Skin of body (tissue), 2 donors: ENCODE measurements around the gene TRIM46. TPM values are rescaled to one million over a fixed set of nuclear protein-coding genes. Genes with fewer than 3 reads are reported as not detected.
"Not testable (repeated sequence)": the region's sequence is repeated elsewhere in the genome, so short reads cannot be mapped to it uniquely, and the experiment has no call there.

Source experiments
- DNase-seq: peaks from one replicate; lab custom pipeline; 2025; lab: John Stamatoyannopoulos, UW
- total RNA-seq: library from RNA; depleted of rRNA; stranded (reverse); fragments of >200 nt; gene quantifications from one replicate; pipeline ENCODE4 v1.2.3, GENCODE V29; 2014

Gene TRIM46
- total RNA-seq, 1 donor from 2014 or later = 0.20 TPM

DNA sequence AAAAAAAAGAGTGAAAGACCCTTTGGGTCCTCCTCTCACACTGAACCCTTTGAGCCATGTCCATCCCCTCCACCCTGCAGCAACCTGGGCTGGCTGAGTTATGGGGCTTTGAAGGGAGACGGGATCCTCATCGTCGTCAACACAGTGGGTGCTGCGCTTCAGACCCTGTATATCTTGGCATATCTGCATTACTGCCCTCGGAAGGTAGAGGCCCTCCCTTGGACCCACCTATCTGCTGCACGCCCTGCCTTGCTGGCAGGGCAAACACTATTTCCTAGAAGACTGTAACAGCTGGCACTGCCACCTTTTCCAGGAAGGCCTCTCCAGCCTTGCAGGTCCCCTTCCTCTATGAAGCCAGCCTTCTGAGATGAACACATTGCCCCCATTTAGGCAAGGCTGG, 36.9 kb upstream of the TRIM46 start:
- DNase-seq = no peak

DNA sequence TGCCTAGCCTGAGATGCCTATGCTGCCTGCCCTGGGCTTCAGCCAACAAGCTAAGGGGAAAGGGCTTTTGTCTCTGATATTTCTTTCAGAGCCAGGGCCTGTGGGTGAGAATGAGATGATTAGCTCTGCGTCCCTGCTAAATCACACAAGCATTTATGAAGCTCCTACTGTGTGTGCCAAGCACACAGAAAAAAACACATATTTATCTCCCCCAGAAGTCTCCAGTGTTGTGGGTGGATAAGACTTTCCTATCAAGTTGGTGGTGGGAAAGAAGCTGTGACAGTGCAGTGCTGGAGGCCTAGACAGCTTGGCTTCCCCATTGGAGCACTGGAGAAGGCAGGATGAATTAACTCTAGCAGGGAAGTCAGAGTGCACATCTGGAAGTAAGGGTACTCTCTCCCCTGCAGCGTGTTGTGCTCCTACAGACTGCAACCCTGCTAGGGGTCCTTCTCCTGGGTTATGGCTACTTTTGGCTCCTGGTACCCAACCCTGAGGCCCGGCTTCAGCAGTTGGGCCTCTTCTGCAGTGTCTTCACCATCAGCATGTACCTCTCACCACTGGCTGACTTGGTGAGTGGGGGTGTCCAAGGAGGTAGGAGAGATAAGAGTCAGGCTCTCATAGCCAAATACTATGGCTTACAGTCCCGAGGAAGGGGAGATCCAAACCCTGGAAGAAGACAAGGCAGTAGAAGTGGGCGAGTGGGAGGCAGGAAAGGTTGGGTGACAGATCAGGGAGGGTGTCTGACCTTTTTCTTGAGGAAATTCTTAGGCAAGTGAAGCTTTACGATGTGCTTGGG, 36.3 kb upstream of the TRIM46 start:
- no peak for DNase-seq

DNA sequence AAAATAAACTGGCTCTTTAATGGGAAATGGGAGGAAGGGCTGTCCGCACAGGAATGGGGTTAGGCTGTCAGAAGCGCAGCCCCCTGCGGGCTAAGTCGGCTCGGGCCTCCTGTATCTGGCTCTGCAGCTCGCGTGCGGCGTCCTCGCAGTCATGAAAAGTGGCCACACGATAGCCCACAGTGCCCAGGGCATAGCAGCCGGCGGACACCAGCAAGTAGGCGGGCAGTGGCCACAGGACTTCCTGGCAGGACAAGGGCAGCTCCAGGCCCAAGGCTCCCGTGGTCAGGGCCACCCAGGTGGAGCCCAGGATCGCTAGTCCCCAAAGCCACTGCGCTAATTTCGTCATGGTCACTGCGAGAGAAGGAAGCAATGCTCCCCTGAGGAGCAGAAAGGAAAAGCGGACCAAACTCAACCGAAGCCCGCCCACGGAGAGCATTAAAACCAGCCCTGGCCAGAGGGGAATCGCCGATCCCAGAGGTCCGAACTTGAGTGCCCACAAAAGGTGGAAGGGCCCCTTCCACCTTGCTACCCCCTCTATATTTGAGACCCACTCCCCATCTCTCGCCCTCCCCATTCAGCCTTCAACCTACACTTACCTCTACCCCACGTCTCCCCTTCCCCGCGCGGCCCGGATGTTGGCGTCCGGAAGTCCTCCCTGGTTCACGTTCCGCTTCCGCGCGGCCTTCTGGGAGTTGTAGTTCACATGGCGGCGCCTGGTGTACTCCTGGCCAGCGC, 33.6 kb upstream of the TRIM46 start, which contains the start of gene DPM3:
DPM3 (minus strand) TSS at position 637 of the 735 bp plus-strand sequence; CDS start at position 346, 291 bp downstream.
- peak; percentile 63 for DNase-seq

DNA sequence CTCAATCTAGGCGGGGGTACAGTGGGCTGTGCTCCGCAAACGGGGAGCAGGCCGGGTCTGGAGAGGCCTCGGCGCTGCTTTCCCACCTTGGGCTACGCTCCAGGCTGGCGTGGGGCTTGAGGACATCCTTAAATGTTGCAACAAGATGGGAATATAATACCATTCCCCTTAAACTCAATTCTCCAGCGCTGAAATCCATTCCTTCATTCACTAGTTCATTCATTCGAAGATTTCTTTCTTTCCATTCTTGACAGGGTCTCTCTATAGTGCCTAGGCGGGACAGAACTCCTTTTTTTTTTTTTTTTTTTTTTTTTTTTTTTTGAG, 33.1 kb upstream of the TRIM46 start:
- no peak for DNase-seq

DNA sequence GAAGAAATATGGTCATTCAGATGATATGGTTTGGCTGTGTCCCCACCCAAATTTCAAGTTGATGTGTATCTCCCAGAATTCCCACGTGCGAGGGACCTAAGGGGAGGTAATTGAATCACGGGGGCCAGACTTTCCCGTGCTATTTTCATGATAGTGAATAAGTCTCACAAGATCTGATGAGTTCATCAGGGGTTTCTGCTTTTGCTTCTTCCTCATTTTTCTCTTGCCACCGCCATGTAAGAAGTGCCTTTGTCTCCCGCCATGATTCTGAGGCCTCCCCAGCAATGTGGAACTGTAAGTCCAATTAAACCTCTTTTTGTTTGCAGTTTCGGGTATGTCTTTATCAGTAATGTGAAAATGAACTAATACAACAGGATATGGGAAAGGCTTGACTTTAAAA, 31.9 kb upstream of the TRIM46 start:
- DNase-seq = no peak

DNA sequence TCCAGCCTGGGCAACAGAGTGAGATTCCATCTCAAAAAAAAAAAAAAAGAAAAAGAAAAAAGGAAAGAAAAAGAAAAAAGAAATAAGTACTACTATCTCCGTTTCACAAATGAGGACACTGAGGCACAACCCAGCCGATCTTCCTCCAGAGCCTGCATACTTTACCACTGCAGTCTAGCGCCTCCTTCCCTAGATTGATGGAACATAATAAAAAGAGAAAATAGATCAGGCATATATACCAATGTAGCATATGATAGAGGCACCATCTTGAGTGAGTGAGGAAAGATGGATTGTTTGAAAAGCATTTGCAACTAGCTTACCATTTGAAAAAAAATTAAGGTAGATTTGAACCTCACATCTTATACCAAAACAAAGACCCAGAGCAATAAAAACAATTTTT, 28.2 kb upstream of the TRIM46 start:
- DNase-seq = no peak

DNA sequence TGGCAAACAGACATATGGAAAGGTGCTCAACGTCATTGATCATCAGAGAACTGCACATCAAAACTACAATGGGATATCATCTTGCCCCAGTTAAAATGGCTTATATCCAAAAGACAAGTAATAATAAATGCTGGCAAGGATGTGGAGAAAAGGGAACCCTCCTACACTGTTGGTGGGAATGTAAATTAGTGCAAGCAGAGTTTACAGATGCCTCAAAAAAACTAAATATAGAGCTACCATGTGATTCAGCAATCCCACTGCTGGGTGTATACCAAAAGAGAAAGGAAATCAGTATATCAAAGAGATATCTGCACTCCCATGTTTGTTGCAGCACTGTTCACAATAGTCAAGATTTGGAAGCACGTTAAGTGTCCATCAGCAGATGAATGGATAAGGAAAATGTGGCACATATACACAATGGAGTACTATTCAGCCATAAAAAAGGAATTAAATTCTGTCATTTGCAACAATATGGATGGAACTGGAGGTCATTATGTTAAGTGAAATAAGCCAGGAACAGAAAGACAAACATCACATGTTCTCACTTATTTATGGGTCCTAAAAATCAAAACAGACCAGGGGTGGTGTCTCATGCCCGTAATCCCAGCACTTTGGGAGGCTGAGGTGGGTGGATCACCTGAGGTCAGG, 17.5 kb upstream of the TRIM46 start:
- DNase-seq = not testable (repeated sequence)

DNA sequence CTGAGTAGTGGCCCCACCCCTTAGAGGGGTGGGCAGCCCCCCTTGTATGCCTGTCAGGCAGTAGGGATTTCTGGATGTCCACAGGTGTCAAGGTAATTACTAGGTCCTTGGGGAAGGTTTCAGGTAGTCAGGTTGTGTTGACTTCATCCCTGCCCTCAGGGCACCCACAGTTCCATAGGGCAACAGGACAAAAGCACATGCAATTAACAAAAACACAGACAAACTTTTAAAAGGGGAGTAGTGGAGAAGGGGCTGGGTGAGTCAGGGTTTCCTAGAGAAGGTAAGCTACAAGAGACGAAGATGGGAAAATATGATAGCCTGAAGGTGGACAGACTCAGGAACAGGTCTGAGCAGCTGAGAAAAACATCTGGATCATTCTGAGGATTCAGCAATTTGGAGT, 14.7 kb upstream of the TRIM46 start:
- no peak for DNase-seq

DNA sequence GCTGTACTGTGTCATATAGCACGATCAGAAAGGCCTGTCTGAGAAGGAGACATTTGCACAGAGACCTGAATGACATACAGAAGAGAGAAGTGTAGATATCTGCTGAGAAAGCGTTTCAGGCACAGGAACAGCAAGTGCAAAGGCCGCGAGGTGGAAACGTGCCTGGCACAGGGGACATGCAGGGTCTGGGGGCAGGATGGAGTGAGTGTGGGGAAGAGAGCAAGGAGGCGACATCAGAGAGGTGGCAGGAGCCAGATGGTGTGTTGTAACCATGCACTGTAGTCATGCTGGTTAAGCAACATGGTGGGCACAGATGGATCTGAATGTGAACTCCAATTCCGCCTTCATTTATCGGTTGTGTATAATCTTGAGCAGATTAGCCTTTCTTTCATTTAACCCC, 13.5 kb upstream of the TRIM46 start:
- DNase-seq = no peak

DNA sequence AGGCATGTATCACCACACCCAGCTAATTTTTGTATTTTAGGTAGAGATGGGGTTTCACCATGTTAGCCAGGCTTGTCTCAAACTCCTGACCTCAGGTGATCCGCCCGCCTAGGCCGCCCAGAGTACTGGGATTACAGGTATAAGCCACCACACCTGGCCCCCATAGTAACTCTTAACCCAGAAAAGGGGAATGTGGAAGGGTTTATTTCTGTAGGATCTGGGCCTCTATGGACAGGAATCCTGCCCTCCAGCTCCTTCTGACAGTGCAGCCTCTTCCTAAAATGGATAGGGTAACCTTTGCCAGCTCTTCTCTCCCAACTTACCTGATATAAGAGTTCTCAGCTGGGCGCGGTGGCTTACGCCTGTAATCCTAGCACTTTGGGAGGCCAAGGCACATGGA, 11.0 kb upstream of the TRIM46 start:
- not testable (repeated sequence) for DNase-seq

DNA sequence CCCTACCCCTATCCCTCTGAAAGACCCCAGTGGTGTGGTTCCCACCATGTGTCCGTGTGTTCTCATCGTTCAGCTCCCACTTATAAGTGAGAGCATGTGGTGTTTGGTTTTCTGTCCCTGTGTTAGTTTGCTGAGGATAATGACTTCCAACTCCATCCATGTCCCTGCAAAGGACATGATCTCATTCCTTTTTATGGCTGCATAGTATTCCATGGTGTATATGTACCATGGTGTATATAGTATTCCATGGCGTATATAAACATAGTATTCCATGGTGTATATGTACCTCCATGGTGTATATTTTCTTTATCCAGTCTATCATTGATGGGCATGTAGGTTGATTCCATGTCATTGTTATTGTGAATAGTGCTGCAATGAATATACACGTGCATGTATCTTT, 9.9 kb upstream of the TRIM46 start:
- DNase-seq = not testable (repeated sequence)

DNA sequence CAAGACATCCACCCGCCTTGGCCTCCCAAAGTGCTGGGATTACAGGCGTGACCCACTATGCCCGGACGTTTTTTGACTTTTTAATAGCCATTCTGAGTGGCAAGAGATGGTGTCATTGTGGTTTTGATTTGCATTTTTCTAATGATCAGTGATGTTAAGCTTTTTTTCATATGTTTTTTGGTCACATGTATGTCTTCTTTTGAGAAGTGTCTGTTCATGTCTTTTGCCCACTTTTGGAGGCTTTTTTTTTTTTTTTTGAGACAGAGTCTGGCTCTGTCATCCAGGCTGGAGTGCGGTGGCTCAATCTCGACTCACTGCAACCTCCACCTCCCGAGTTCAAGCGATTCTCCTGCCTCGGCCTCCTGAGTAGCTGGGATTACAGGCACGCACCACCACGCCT, 9.0 kb upstream of the TRIM46 start:
- not testable (repeated sequence) for DNase-seq

DNA sequence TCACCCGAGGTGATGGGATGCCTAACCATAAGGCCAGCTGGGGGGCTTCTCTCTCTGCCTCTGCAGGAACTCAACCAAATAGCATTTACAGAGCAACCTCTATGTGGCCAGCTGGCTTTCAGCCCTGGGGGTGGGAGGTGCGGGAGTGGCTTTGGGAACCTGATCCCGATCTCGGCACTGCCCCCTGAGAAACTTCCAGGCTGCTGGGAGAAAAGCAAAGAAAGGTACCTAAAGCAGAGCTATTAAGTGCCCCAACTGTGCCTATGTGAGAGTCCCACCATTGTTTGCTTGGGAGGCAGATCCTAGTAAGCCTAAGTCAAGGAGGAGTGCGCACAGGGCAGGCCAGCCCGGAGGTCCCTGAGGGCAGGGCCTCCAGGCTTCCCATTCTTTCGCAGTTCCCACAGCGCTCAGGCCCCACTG, 7.6 kb upstream of the TRIM46 start:
- no peak for DNase-seq

DNA sequence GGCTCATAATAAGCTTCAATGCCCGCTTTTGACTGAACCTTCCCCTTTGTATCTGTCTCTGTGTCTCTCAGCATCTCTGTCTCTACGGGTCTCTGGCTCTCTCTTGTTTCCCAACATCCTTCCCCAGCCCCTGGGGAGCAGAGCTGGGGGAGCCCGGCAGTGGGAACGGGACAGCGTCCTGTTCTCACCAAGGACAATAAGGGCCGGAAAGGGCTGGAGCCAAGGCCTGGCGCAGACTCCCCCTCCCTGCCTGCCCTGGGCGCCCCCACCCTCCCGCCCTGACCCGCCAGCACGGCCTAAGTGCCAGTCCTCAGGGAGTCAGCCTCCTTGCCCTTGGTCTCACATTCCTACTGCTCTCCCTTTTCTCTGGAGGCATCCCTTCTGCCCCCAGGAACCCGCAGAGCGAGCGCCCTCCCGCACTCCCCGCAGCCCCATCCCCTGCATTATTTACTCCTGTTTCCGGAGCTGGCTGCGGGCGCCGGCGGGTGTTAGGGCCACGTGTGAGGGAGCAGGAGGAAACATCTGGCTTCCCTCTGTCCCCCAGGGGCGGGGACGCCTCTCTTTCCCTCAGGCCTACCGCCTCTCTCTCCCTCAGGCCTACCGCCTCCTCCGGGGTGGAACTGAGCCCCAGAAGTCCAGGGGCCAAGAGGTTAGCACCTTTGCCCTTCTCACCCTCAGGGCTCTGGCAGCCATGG, 7.0 kb upstream of the TRIM46 start:
- peak; percentile 48 for DNase-seq

DNA sequence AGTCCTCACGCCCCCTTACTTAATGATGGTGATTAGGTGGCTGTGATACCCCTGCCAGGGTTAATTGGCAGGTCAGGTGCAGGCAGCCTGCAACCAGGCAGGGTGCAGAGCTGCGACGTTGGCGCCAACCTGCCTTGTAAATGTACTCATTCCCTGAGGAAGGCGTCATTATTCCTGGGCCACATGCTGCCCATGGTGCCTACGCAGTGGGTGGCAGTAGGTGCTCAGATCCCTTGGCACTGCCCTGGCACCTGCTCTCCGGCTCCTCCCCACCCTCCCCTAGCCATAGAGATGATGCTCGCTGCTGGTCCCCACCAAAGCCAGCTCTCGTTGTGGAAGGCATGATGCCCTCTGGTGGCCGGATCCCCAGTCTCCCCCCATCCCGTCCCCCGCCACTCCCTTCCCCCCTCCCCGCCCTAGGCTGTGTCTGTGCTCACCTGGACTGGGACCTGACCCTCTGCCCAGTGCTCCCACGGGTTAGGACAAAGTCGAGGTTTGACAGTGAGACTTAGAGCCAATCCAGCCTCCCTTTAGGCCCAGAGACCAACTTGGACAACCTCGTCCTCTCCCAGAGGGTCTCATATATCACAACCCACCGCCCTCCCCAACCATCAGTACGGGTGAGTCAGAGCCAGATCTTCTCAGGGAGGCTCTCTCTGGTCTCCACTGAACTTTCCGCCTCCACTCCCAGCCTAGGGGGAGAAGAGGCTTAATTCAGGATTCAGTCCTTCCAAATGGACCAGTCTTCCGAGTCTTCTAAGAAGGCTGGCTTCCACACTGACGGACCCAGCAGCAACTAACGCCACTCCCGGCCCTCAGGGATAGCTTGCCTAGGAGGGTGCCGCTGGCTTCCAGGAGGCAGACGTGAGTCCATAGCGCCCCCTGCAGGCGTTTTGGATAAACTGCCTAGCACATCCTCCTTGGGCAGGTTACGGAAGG, 6.2 kb upstream of the TRIM46 start:
- peak; percentile 71 for DNase-seq

DNA sequence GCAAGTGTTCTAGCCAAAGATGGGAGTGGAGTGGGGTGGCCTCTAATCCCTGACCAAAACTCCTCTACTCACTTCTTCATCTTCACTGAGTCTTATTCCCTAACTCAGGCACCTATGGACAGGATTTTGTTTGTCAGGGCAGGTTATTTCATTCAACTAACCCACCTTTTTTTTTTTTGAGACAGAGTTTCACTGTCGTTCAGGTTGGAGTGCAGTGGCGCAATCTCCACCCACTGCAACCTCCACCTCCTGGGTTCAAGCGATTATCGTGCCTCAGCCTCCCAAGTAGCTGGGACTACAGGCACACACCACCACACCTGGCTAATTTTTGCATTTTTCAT, 5.6 kb upstream of the TRIM46 start:
- not testable (repeated sequence) for DNase-seq

DNA sequence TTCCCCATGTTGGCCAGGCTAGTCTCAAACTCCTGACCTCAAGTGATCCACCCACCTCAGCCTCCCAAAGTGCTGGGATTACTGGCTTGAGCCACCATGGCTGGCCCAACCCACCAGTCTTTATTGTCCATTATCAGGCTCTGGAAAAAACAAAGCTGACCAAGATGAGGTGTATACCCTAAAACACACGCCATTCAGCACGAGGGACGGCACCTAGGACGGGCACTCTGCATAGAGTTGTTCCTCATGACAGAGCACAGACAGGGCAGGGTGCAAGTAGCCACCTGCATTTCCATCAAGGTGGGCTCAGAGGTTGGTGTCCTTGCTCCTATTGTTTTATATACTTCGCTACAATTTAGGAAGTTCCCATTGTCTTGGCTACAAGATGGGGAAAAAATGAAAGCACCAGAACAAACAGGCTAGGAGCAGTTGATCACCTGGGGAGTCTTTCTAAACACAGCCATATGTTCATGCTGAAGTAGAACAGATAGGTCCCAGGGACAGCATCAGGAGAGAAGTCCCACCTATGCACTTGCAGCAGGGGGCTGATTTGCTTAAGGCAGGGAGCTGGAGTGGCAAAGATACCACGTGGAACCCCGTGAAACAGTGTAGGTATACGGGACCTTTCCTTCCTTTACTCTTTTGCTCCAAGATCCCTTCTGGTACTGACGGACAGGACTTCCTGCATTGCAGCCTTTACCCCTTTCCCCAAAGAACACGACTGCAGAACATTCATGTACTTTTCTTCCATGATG, 5.0 kb upstream of the TRIM46 start:
- no peak for DNase-seq

DNA sequence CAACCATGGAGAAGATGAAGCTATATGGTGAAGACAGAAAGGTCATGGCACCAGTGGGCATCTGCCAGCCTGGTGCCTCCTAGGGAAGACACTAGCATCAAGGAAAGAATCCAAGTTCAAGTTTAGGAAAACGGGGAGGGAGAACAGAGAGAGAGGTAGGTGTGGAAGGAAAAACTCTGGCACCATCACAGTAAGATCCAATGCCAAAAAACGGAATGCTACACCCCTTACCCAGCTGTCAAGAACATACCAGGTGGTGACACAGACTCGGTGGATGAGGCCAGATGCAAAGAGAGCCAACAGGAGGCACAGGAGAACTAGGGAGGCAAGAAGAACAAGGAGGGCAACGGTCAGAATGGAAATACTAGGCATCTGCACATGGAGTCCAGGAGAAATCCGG, 4.1 kb upstream of the TRIM46 start:
- DNase-seq = no peak

DNA sequence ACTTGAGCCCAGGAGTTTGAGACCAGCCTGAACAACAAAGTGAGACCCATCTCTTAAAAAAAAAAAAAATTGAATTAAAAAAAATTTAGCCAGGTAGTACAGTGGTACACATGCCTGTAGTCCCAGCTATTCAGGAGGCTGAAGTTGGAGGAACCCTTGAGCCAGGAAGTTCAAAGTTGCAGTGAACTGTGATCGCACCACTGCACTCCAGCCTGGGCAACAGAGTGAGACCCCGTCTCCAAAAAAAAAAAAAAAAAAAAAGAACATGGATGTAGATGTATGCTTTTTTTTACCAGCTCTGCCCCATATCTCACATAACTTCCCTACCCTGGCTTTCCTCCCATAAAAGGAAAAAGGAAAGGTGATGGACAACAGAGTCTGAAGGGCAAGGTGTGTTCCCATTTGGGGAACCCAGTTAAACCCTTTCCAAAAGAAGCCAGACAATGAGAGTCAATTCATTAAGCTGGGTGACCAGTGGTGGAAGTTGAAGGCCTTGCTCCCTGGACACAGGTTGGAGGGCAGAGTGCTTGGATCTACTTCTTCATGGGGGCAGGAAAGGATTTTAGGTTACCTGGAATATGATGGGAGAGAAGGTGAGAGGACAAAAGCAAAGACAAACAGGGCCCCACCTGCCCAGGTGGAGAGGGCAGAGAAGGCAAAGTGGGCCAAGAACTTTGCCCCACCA, 3.4 kb upstream of the TRIM46 start:
- DNase-seq = no peak
